ENCODE results near the gene VPS52.
"Not testable (repeated sequence)": the region's sequence is repeated elsewhere in the genome, so short reads cannot be mapped to it uniquely, and the experiment has no call there.

Gene VPS52

DNA sequence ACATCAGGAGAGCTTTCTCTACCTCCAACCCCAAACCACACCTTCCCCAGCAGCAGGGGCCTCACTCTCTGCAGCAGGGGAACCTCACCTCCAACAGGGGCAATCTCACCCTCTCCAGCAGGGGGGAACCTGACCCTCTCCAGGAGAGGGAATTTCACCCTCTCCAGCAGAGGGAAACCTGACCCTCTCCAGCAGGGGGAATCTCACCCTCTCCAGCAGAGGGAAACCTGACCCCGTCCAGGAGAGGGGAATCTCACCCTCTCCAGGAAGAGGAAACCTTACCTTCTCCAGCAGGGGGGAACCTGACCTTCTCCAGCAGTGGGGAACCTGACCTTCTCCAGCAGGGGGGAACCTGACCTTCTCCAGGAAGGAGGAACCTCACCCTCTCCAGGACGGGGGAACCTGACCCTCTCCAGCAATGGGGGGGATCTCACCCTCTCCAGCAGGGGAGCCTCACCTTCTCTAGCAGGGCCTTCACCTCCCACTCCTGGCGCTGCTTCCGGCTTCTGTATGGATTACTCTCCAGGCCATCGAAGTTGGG is 8.4 kb upstream of the VPS52 start:
- DNase-seq (ENCODE audit: low read depth), result no peak

DNA sequence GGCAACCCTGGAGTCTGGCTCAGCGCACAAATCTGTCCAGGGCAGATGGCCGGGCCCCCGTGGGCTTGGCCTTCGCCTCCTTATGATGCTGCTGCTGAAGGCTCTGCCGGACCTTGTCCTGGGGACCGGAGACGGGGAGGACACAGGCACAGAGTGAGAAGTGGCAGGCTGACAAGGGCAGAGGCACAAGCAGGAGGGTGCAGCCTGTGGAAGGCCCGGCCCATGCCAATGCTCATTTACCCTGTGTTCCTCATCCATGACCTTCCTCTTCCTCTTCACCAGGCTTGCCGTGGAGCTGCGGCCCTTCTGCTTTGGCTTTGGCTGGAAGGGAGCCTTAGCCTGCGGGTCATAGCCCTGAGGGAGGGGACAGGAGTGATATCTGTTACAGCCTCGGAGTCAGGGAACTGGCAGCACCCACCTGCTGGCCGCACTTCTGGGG is 7.6 kb upstream of the VPS52 start:
- DNase-seq (ENCODE audit: low read depth), result no peak

DNA sequence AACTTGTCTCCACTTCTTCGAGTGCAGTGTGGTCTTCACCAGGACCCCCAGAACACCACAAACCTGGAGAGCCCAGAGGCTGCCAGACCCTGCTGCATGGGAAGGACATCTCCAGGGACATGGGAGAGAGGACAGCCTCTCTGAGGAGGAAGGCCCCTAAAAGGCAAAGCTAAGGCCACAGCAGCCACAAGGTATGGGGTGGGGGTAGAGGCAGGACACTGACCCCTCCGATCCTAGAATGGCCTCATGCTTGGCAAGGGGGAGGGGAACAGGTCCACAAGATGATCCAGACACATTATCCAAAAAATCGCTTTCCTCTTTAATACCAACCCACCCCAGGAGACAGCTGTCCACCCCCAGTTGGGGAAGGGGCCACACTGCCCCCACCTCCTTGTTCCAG is 7.1 kb upstream of the VPS52 start:
- DNase-seq (ENCODE audit: low read depth), result no peak

- DNase-seq (ENCODE audit: low read depth), result no peak
Observed at GRCh38 chr6:33278392-33278741, 6.7 kb upstream of the VPS52 start.

- DNase-seq (ENCODE audit: low read depth), result no peak
Observed at GRCh38 chr6:33277663-33278391, 6.2 kb upstream of the VPS52 start.

GRCh38 chr6:33276864-33277662 is 5.4 kb upstream of the VPS52 start, which contains the start of gene B3GALT4:
B3GALT4 (plus strand) TSS chr6:33277123; CDS start chr6:33277420, 297 bp downstream.
- DNase-seq (ENCODE audit: low read depth), result peak; percentile 50

DNA sequence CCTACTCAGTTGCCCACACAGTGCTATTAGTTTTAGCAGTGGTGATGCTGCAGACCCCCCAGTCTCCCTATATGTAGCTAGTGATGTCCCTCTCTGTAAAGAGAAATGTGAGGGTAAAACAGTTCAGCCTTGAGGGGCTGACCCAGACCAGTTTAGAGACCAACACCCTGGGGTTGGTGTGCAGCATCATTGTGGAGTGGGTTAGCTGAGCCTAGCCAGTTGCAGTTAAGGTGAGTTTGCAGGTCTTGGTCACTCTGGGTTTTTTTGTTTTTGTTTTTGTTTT is 4.8 kb upstream of the VPS52 start:
- no peak for DNase-seq (ENCODE audit: low read depth)

DNA sequence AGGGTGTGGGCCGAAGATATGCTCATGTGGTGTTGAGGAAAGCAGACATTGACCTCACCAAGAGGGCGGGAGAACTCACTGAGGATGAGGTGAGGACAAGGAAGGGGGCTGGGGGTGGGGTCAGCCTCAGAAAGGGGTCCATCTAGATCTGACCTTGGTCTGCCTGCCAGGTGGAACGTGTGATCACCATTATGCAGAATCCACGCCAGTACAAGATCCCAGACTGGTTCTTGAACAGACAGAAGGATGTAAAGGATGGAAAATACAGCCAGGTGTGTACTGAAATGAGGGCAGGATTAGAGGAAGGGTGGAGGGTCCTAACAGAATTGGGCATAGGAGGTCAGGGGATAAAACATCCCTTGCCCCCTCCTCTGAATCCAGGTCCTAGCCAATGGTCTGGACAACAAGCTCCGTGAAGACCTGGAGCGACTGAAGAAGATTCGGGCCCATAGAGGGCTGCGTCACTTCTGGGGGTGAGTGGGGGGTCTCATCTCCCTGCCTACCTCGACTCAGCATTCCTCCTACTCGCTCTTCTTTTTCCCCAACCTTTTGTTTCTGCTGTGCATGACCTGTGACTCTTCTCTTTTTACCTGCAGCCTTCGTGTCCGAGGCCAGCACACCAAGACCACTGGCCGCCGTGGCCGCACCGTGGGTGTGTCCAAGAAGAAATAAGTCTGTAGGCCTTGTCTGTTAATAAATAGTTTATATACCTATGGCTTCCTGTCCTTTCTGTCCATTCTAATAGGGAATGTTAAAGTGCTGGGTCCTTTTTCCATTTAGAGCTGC is 4.3 kb upstream of the VPS52 start:
- DNase-seq (ENCODE audit: low read depth), result not testable (repeated sequence)

- no peak for DNase-seq (ENCODE audit: low read depth)
Observed at GRCh38 chr6:33273924-33274902, 2.5 kb upstream of the VPS52 start.

DNA sequence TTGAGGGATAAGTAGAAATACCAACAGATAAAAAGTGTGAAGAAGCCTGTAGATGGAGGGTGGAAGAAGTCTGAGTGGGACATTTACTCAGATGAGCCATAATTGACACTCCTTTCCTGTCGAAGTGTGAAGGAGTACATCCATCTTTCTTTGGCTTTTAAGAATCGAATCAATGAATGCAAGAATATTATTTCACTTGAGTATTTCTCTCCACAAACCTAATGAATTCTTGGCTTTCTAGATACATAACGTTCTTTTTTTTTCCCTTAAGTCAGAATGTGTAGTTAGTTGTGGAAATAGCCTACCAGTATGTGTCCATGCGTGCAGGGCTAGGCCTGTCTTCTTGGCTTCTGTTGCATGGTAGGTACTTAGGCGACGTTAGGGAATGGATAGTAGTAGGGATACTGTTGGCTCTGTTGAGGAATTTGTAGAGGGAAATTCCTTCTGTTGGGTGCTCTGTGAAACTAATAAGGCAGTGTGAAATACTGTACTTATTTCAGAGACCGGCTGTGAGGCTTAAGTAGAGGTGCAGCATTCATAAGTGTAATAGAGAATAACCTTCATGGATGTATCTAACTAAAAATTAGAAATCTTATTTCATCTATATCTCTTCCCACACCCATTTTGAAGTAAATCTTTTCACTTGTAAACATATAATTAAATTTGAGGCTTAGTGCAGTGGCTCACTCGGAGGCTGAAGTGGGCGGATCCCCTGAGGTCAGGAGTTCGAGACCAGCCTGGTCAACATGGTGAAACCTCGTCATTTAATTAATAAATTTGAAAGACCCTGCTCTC is 1.6 kb upstream of the VPS52 start:
- no peak for DNase-seq (ENCODE audit: low read depth)

- no peak for DNase-seq (ENCODE audit: low read depth)
Observed at GRCh38 chr6:33272275-33273128, 826 bp upstream of the VPS52 start.

DNA sequence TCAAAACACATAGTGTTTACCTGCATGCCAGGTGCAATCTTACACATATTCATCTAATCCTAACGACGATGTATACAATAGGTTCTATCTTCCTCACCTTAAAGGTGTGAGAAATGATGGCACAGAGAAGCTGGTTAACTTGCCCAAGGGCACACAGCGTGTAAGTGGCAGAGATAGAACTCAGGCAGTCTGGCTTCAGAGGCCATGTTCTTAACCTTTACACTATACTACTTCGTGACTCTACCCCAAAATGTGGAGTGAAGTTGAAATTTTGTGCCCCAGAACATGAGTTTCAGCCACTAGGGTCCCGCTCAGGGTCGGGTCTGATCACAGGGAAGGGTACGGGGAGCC is 584 bp downstream of the VPS52 start:
- DNase-seq (ENCODE audit: low read depth), result no peak

DNA sequence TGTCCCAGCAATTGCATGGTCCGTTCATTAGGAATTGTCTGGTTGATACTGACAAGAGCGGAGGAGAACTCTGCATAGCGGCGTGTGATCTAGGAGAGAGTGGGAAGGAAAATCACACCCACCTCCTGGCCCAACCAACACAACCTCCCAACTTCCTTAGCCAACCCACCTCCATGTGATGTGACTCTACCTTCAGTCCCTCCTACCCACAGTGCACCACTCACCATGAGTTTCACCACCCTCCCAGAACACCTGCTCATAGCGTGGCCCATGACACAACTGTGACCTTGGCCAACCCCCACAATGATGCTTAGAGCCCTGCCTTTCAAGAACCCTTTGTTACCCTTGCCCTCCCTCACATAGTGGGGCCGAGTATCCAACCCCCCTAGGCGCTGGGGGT is 7.7 kb downstream of the VPS52 start:
- DNase-seq (ENCODE audit: low read depth), result no peak

DNA sequence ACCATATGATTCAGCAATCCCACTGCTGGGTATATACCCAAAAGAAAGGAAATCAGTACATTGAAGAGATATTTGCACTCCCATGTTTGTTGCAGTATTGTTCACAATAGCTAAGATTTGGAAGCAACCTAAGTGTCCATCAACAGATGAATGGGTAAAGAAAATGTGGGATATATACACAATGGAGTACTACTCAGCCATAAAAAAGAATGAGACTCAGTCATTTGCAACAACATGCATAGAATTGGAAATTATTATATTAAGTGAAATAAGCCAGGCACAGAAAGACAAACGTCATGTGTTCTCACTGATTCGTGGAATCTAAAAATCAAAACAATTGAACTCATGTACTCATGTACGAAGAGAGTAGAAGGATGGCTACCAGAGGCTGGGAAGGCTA is 9.2 kb downstream of the VPS52 start:
- DNase-seq (ENCODE audit: low read depth), result not testable (repeated sequence)

DNA sequence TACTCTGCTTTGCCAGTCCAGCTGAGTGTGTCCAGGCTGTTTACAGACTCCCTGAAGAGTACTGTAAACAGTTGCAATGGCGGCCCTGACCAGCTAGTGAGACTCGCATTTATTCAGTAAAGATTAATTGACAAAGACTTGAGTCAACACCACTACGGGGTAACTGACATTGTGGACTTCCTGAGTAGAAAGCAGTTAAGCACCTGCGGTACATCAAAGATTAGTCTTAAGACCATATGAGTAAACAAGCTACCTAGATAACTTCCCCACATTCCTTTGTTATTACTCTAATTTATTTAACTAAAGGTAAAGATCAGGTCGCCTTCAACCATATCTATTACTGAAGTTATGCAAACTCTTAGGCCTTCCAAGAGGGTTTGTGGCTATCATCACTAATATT is 12.6 kb downstream of the VPS52 start:
- DNase-seq (ENCODE audit: low read depth), result no peak

DNA sequence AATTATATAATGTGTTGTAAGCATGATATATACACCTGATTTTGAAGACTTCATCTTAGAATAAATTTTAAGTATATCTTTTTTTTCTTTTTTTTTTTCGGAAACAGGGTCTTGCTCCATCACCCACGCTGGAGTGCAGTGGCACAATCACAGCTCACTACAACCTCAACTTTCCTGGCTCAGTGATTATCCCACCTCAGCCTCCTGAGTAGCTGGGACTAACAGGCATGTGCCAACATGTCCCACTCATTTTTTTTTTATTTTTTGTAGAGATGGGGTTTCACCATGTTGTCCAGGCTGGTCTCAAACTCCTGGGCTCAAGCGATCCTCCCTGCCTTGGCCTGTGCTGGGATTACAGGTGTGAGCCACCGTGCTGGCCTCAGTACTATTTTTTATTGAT is 17.1 kb downstream of the VPS52 start:
- no peak for DNase-seq (ENCODE audit: low read depth)

DNA sequence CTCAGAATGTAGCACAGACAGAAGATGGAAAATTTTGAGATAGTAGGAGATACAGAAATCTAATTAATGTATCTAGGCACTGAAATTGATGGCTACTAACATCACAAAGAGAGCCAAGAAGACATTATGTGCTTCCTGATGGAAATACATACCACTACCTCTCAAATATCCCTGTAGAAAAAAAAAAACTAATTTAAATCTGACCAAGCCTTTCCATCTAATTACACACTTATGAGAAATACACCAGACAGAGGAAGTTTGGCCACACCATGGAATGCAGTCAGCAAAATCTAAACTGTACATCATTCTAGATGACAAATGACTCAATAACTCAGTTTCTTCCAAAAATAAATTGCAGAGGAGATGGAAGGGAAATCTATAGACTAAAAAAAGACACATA is 18.9 kb downstream of the VPS52 start:
- DNase-seq (ENCODE audit: low read depth), result no peak

DNA sequence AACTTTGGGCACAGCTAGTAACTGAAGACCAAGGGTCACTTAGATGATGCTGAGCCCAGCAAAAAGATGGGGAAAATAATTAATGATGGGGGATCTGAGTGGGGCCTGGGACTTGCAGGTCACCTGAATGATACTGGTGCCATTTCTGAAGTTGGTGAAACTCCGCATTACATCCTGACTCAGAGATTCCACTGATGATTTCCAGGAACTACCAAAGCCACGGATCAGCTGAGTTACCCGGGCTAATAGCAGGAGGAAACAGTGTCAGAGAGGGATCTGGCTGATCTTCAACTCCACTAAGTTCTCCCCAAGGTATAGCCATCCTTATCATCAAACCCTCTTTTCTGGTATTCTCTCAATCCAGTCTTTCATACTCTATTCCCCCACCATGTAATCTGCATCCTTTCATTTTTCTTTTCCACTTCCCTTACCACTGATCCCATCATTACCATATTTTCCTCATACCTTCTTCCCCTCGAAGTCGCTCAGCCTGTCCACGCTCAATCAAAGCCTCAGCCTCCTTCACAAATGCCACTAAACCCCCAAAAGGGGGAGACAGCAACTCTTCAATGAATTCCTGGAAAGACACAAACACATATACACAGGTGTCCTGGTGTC is 20.2 kb downstream of the VPS52 start:
- DNase-seq (ENCODE audit: low read depth), result no peak

DNA sequence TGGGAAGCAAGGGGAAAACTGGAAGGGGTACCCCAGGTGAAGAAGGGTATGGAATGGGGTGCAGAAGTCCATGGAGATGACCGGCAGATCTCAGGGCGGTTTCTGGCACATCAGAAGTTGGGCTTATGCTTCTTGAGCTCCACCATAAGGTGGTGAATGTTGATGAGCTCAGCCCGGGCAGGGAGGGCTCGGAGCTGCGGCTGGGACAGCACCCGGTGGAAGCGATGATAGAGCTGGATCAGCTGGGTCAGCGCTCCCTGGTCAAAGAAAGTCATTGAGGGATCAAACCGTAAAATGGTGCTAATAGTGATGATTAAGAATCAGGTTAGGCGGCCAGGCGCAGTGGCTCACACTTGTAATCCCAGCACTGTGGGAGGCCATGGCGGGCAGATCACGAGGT is 20.9 kb downstream of the VPS52 start:
- no peak for DNase-seq (ENCODE audit: low read depth)
